ENCODE results near the gene RNF125. TPM values are rescaled to one million over a fixed set of nuclear protein-coding genes. Genes with fewer than 3 reads are reported as not detected.
"Not testable (repeated sequence)": the region's sequence is repeated elsewhere in the genome, so short reads cannot be mapped to it uniquely, and the experiment has no call there.

The RNF125 gene
- polyA plus RNA-seq, 4 donors: 8.6 to 21.5 (median 11.4) TPM

DNA sequence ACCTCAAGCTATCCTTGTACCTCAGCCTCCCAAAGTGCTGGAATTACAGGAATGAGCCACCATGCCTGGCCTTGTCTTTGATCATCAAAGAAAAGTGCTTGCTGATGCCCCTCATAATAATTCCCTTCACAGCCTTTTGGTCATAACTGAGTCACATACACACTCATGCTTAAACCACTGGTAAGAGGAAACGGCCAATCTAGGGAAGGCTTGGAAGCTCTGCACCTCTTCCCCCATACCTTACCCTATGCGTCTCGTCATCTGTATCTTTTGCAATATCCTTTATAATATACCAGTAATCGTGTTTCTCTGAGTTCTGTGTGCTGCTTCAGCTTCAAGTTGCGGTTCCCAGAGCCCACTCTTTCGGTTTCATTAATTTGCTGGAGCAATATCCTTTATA lies 68.3 kb downstream of the RNF125 start:
- Histone ChIP-seq H3K27ac (ENCODE audit: low read depth in 1 of 3, low read length in 2 of 3) (no peak overlapping the region), H3K4me1 (ENCODE audit: control insufficient read depth in 3 of 3, insufficient read depth in 2 of 3, low read depth in 1 of 3, low read length in 2 of 3) (peaks cover 0 to 3% (median 0%) of the 10 kb centered on the region in 3 donors), H3K27me3 (ENCODE audit: control insufficient read depth in 3 of 3, insufficient read depth in 3 of 3, low read length in 3 of 3) (no peaks in the 10 kb centered on the region), H3K9me3 (ENCODE audit: control insufficient read depth in 2 of 2, insufficient read depth in 1 of 2, low read depth in 1 of 2, low read length in 1 of 2) (no peaks in the 10 kb centered on the region), H3K4me3 (ENCODE audit: low read depth in 1 of 3, low read length in 3 of 3) (no peak overlapping the region), H3K36me3 (ENCODE audit: control insufficient read depth in 3 of 3, insufficient read depth in 2 of 3, low read depth in 1 of 3, low read length in 3 of 3) (no peaks in the 10 kb centered on the region)
- FAIRE-seq: no peak
- WGBS, 3 donors: 86 to 92% (median 90%) methylated on average over 6 of the region's 6 CpGs
- no peak for DNase-seq

GRCh38 chr18:32090831-32091230 lies 72.2 kb downstream of the RNF125 start:
- WGBS, 3 donors: 93 to 95% (median 95%) methylated on average over 16 of the region's 16 CpGs
- H3K27ac ChIP-seq (ENCODE audit: low read depth in 1 of 3, low read length in 2 of 3); FAIRE-seq: not testable (repeated sequence)

DNA sequence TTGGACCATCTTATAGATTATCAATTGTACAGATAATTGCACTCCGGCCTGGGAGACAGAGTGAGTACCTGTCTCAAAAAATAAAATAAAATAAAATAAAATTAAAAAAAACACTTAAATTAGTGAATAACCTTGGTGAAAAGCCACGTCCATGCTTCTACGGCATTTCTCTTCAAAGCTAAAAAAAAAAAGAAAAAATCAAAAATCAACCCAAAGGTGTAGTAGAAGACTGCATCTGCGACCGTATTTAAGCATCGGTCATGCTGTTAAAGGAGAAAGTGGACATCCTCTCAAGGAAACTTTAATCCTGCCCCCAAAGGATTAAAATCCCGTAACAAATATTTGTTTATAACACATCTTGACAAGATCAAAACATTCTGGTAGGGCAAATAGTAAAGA lies 72.7 kb downstream of the RNF125 start:
- FAIRE-seq (no peak), DNase-seq (no peak)
- peaks cover 0 to 13% (median 3%) of the 10 kb centered on the region in 3 donors for H3K4me1 ChIP-seq (ENCODE audit: control insufficient read depth in 3 of 3, insufficient read depth in 2 of 3, low read depth in 1 of 3, low read length in 2 of 3)
- no peaks in the 10 kb centered on the region for H3K9me3 ChIP-seq (ENCODE audit: control insufficient read depth in 2 of 2, insufficient read depth in 1 of 2, low read depth in 1 of 2, low read length in 1 of 2)
- H3K4me3 ChIP-seq (ENCODE audit: low read depth in 1 of 3, low read length in 3 of 3): peak overlapping the region; percentile 24 to 90 (median 86)
- H3K27ac ChIP-seq (ENCODE audit: low read depth in 1 of 3, low read length in 2 of 3): peak overlapping the region; percentile 97 to 100 (median 100)
- no peaks in the 10 kb centered on the region for H3K27me3 ChIP-seq (ENCODE audit: control insufficient read depth in 3 of 3, insufficient read depth in 3 of 3, low read length in 3 of 3)
- 34 to 39% (median 38%) methylated on average over 7 of the region's 7 CpGs for WGBS, 3 donors
- H3K36me3 ChIP-seq (ENCODE audit: control insufficient read depth in 3 of 3, insufficient read depth in 2 of 3, low read depth in 1 of 3, low read length in 3 of 3): peaks cover 0 to 4% (median 0%) of the 10 kb centered on the region in 3 donors

More at GRCh38 chr18:32090831-32091230, 72.2 kb downstream of the RNF125 start:
- H3K4me3 ChIP-seq (ENCODE audit: low read depth in 1 of 3, low read length in 3 of 3); H3K9me3 ChIP-seq (ENCODE audit: control insufficient read depth in 2 of 2, insufficient read depth in 1 of 2, low read depth in 1 of 2, low read length in 1 of 2); DNase-seq; H3K36me3 ChIP-seq (ENCODE audit: control insufficient read depth in 3 of 3, insufficient read depth in 2 of 3, low read depth in 1 of 3, low read length in 3 of 3); H3K27me3 ChIP-seq (ENCODE audit: control insufficient read depth in 3 of 3, insufficient read depth in 3 of 3, low read length in 3 of 3): not testable (repeated sequence)
- peaks cover 0 to 13% (median 3%) of the 10 kb centered on the region in 3 donors for H3K4me1 ChIP-seq (ENCODE audit: control insufficient read depth in 3 of 3, insufficient read depth in 2 of 3, low read depth in 1 of 3, low read length in 2 of 3)

- H3K4me1 ChIP-seq (ENCODE audit: control insufficient read depth in 3 of 3, insufficient read depth in 2 of 3, low read depth in 1 of 3, low read length in 2 of 3): peaks cover 3 to 13% (median 3%) of the 10 kb centered on the region in 3 donors
- no peaks in the 10 kb centered on the region for H3K27me3 ChIP-seq (ENCODE audit: control insufficient read depth in 3 of 3, insufficient read depth in 3 of 3, low read length in 3 of 3)
- H3K27ac ChIP-seq (ENCODE audit: low read depth in 1 of 3, low read length in 2 of 3): peak within 1 kb of the TSS; percentile 98 to 100 (median 100)
- 0 to 1% (median 0%) methylated on average over 61 to 75 of the region's 75 CpGs for WGBS, 3 donors
- H3K36me3 ChIP-seq (ENCODE audit: control insufficient read depth in 3 of 3, insufficient read depth in 2 of 3, low read depth in 1 of 3, low read length in 3 of 3): peaks cover 0 to 7% (median 2%) of the 10 kb centered on the region in 3 donors
- no peak for FAIRE-seq
- no peaks in the 10 kb centered on the region for H3K9me3 ChIP-seq (ENCODE audit: control insufficient read depth in 2 of 2, insufficient read depth in 1 of 2, low read depth in 1 of 2, low read length in 1 of 2)
- H3K4me3 ChIP-seq (ENCODE audit: low read depth in 1 of 3, low read length in 3 of 3): peak within 1 kb of the TSS; percentile 90 to 95 (median 93)
- peak; percentile 89 to 95 for DNase-seq
Observed at GRCh38 chr18:32091724-32092421, 73.2 kb downstream of the RNF125 start, which contains the start of gene RNF138. RNF138 (plus strand) TSS chr18:32091874; CDS start chr18:32092777, 903 bp downstream.

- H3K27me3 ChIP-seq (ENCODE audit: control insufficient read depth in 3 of 3, insufficient read depth in 3 of 3, low read length in 3 of 3): no peaks in the 10 kb centered on the region
- peaks cover 0 to 7% (median 2%) of the 10 kb centered on the region in 3 donors for H3K36me3 ChIP-seq (ENCODE audit: control insufficient read depth in 3 of 3, insufficient read depth in 2 of 3, low read depth in 1 of 3, low read length in 3 of 3)
- H3K4me1 ChIP-seq (ENCODE audit: control insufficient read depth in 3 of 3, insufficient read depth in 2 of 3, low read depth in 1 of 3, low read length in 2 of 3): peaks cover 3 to 13% (median 3%) of the 10 kb centered on the region in 3 donors
- FAIRE-seq: no peak
- H3K4me3 ChIP-seq (ENCODE audit: low read depth in 1 of 3, low read length in 3 of 3): peak overlapping the region; percentile 90 to 95 (median 93)
- peak; percentile 98 to 99 for DNase-seq
- H3K27ac ChIP-seq (ENCODE audit: low read depth in 1 of 3, low read length in 2 of 3): peak overlapping the region; percentile 98 to 100 (median 100)
- no peaks in the 10 kb centered on the region for H3K9me3 ChIP-seq (ENCODE audit: control insufficient read depth in 2 of 2, insufficient read depth in 1 of 2, low read depth in 1 of 2, low read length in 1 of 2)
- 0 to 1% (median 1%) methylated on average over 35 to 77 of the region's 77 CpGs for WGBS, 3 donors
Observed at GRCh38 chr18:32092422-32093101, 73.9 kb downstream of the RNF125 start.

- FAIRE-seq (no peak), DNase-seq (peak; percentile 63 to 75)
- Histone ChIP-seq H3K27ac (ENCODE audit: low read depth in 1 of 3, low read length in 2 of 3) (peak overlapping the region; percentile 86 to 98 (median 95)), H3K27me3 (ENCODE audit: control insufficient read depth in 3 of 3, insufficient read depth in 3 of 3, low read length in 3 of 3) (no peaks in the 10 kb centered on the region), H3K36me3 (ENCODE audit: control insufficient read depth in 3 of 3, insufficient read depth in 2 of 3, low read depth in 1 of 3, low read length in 3 of 3) (peaks cover 0 to 10% (median 2%) of the 10 kb centered on the region in 3 donors), H3K4me3 (ENCODE audit: low read depth in 1 of 3, low read length in 3 of 3) (peak overlapping the region; percentile 83 to 95 (median 93)), H3K4me1 (ENCODE audit: control insufficient read depth in 3 of 3, insufficient read depth in 2 of 3, low read depth in 1 of 3, low read length in 2 of 3) (peaks cover 3 to 13% (median 3%) of the 10 kb centered on the region in 3 donors), H3K9me3 (ENCODE audit: control insufficient read depth in 2 of 2, insufficient read depth in 1 of 2, low read depth in 1 of 2, low read length in 1 of 2) (no peaks in the 10 kb centered on the region)
- WGBS, 3 donors: 0 to 1% (median 0%) methylated on average over 27 to 32 of the region's 32 CpGs
Observed at GRCh38 chr18:32093102-32093511, 74.5 kb downstream of the RNF125 start.

DNA sequence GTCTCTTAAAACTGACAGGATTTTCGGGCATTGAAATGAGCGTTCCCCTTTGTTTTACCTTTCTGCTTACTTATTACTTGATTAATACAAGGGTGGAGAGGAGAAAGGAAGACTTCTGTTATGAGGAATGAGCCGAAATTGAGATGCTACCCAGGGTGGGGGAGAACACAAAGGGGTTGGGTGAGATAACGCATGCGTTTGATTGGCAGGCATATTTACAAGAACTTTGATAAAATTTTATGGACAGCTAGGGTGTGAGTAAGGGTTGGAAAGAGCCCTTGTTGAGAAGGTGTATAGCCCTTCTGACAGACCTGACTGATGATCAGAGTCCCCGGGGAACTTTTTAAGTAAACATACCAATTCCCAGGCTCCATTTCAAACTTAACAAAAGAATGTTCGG lies 74.9 kb downstream of the RNF125 start:
- Histone ChIP-seq H3K4me3 (ENCODE audit: low read depth in 1 of 3, low read length in 3 of 3) (peak overlapping the region; percentile 83 to 95 (median 93)), H3K9me3 (ENCODE audit: control insufficient read depth in 2 of 2, insufficient read depth in 1 of 2, low read depth in 1 of 2, low read length in 1 of 2) (no peaks in the 10 kb centered on the region), H3K27me3 (ENCODE audit: control insufficient read depth in 3 of 3, insufficient read depth in 3 of 3, low read length in 3 of 3) (no peaks in the 10 kb centered on the region), H3K36me3 (ENCODE audit: control insufficient read depth in 3 of 3, insufficient read depth in 2 of 3, low read depth in 1 of 3, low read length in 3 of 3) (peaks cover 0 to 13% (median 2%) of the 10 kb centered on the region in 3 donors), H3K4me1 (ENCODE audit: control insufficient read depth in 3 of 3, insufficient read depth in 2 of 3, low read depth in 1 of 3, low read length in 2 of 3) (peaks cover 3 to 13% (median 3%) of the 10 kb centered on the region in 3 donors), H3K27ac (ENCODE audit: low read depth in 1 of 3, low read length in 2 of 3) (peak overlapping the region; percentile 86 to 98 (median 95))
- FAIRE-seq (no peak), DNase-seq (peak in 1 of 2 donors; percentile 59)
- 1 to 5% (median 3%) methylated on average over 7 of the region's 7 CpGs for WGBS, 3 donors

GRCh38 chr18:32095192-32095899 lies 76.7 kb downstream of the RNF125 start:
- no peak for FAIRE-seq
- WGBS, 3 donors: 72 to 83% (median 74%) methylated on average over 7 of the region's 7 CpGs
- no peaks in the 10 kb centered on the region for H3K27me3 ChIP-seq (ENCODE audit: control insufficient read depth in 3 of 3, insufficient read depth in 3 of 3, low read length in 3 of 3)
- no peak overlapping the region for H3K4me3 ChIP-seq (ENCODE audit: low read depth in 1 of 3, low read length in 3 of 3)
- H3K9me3 ChIP-seq (ENCODE audit: control insufficient read depth in 2 of 2, insufficient read depth in 1 of 2, low read depth in 1 of 2, low read length in 1 of 2): no peaks in the 10 kb centered on the region
- no peak overlapping the region for H3K27ac ChIP-seq (ENCODE audit: low read depth in 1 of 3, low read length in 2 of 3)
- peaks cover 3 to 13% (median 3%) of the 10 kb centered on the region in 3 donors for H3K4me1 ChIP-seq (ENCODE audit: control insufficient read depth in 3 of 3, insufficient read depth in 2 of 3, low read depth in 1 of 3, low read length in 2 of 3)
- H3K36me3 ChIP-seq (ENCODE audit: control insufficient read depth in 3 of 3, insufficient read depth in 2 of 3, low read depth in 1 of 3, low read length in 3 of 3): peaks cover 0 to 16% (median 4%) of the 10 kb centered on the region in 3 donors
- no peak for DNase-seq

Measured in small intestine (tissue), 7 donors.